Subcutaneous adipose tissue (tissue), 4 donors: ENCODE measurements around the gene PANK4. TPM values are rescaled to one million over a fixed set of nuclear protein-coding genes. Genes with fewer than 3 reads are reported as not detected.

Experiments
- total RNA-seq, 4 donors: library from RNA; depleted of rRNA; stranded (reverse); fragments of >200 nt; gene quantifications; one replicate each; pipeline ENCODE4 v1.1.0, GENCODE V29; 2016
- TF ChIP-seq, protein P1 (sequence below): fragments of 450-650 bp; IDR thresholded peaks from one replicate; pipeline ENCODE4 v1.5.1; 2016; ENCODE audit warnings: low read depth, mild to moderate bottlenecking, control low read depth, antibody characterized with exemption, moderate library complexity

PANK4 gene
- total RNA-seq, 4 donors from 2014 or later, result 11.4 to 24.4 (median 21.7) TPM

DNA sequence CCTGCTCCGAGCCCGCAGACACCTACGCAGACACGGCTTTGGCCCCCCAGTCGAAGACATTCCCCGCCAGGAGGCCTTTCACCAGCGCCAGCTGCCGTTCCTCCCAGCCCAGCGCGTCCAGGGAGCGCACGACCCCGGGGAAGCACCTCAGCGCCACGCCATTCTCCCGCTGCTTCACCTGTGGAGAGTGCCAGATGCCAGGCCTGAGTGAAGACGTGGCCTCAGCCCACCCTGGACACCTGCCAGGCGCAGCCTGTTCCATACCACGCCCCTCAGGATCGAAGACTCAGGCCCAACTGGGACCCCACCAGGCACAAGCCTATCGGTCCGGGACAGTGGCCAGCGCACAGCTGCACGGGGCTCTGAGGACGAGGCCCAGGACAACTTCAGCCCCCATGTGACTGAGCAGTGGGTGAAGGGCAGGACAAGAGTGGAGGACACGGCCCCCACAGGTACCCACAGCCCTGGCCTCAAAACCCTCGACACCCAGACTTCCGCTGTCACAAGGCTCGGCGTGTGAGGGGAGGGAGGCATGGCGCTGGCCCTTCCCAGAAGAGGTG lies 13.5 kb downstream of the PANK4 start:
- TF ChIP-seq, protein P1, sequence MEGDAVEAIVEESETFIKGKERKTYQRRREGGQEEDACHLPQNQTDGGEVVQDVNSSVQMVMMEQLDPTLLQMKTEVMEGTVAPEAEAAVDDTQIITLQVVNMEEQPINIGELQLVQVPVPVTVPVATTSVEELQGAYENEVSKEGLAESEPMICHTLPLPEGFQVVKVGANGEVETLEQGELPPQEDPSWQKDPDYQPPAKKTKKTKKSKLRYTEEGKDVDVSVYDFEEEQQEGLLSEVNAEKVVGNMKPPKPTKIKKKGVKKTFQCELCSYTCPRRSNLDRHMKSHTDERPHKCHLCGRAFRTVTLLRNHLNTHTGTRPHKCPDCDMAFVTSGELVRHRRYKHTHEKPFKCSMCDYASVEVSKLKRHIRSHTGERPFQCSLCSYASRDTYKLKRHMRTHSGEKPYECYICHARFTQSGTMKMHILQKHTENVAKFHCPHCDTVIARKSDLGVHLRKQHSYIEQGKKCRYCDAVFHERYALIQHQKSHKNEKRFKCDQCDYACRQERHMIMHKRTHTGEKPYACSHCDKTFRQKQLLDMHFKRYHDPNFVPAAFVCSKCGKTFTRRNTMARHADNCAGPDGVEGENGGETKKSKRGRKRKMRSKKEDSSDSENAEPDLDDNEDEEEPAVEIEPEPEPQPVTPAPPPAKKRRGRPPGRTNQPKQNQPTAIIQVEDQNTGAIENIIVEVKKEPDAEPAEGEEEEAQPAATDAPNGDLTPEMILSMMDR, result no peak

DNA sequence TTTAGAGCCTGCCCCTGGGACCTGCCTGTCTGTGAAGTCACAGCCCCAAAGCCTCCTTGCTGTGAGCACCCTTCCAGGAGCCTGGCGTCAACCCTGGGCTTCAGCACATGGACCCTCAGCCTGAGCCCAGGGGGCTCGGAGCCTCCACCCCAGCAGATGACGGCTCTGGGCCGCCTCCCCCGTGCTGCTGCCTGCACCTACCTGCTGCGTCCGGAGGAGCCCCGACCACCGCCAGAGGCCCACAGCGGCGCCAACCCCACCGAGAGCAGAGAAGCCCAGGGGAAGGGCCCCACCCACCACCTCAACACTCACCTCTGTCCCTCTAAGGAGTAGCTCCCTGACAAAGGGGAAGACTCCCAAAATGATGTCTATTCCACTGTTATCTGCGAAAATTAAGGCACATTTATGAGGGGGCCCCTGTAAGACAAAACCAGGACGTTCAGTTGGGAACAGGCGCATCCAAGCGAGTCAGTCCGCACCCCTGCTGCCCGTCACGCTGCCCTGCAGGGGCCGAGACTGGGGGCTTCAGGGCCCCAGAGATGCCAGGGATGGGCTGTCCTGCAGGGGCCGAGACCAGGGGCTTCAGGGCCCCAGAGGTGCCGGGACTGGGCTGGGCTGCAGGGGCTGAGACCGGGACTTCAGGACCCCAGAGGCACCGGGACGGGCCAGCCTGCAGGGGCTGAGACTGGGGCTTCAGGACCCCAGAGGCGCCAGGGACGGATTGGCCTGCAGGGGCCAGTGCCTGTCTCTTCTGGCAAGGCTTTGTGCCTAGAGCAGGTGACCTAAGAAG lies 15.8 kb downstream of the PANK4 start:
- TF ChIP-seq, protein P1, result no peak

DNA sequence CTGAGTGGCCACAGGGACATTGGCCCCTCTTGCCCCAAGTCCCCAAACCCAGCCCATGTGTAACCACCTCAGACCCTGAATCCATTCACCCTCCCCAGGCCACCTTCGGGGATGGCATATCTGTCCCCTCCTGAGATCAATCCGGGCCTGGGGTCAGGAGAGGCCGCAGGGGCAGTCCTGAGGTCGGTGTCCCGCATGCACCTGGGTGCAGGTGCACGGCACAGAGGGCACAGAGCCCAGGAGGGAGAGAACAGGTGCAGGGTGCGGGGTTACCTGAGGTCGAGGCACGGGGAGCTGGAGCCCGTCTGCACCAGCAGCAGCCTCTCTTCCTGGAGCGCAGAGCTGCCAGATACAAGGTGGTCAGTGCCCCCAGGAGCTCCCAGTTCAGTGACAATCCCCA lies 16.8 kb downstream of the PANK4 start:
- TF ChIP-seq, protein P1, result no peak

DNA sequence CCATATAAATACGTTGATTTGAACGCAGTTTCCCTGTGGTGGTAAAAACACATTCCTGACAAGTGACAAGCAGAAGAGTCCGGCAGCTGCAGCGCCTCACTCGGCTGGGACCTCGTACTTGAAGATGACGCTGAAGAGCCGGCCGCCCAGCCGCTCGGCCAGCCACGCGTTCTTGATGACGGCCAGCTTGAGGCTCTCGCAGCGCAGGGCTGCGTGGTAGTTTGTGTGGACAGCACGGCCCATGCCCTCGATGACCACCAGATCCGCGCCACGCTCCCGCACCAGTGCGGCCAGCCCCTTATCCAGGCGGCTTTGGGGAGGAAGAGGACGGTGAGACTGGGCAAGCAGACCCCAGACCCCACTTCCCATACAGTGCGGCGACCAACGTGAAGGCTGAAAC lies 17.6 kb downstream of the PANK4 start:
- TF ChIP-seq, protein P1, result no peak

DNA sequence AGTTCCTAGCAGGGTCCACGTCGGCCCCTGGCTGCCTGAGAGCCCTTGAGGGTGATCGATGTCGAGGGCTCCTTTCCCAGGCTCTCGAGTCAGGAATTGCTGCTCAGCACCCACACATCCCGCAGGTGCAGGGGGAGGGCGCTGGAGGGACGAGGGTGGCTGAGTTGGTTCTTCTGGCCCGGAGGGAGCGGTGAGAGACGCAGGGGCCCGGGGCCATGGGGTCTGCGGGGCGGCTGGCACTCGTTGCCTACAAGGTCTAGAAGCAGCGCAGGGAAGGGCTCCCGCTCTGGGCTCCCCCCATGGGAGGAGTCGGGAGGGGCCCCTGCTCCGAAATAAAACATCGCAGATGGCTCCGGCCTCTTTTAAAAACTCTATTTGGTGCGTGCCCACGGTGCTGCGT lies 18.2 kb downstream of the PANK4 start:
- TF ChIP-seq, protein P1, result no peak

DNA sequence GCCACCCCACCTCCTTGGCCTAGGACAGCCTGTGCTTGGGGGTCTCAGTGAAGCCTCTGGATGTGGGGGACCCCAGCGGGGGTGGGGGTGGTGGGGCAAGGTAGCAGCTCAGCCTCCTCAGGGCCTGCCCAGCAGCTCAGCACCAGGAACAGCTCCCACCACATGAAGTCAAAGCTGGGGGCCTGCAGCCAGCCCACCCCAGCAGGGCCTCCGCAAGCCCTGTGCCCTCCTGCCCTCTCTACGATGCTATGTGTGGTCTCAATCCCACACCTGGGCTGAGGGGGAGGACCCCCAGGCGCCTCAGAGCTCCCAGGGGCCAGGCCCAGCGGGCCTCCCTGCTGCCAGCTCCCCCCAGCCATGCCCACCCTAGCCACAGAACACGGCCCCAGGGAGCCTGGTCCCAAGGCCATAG lies 18.6 kb downstream of the PANK4 start:
- TF ChIP-seq, protein P1, result no peak

DNA sequence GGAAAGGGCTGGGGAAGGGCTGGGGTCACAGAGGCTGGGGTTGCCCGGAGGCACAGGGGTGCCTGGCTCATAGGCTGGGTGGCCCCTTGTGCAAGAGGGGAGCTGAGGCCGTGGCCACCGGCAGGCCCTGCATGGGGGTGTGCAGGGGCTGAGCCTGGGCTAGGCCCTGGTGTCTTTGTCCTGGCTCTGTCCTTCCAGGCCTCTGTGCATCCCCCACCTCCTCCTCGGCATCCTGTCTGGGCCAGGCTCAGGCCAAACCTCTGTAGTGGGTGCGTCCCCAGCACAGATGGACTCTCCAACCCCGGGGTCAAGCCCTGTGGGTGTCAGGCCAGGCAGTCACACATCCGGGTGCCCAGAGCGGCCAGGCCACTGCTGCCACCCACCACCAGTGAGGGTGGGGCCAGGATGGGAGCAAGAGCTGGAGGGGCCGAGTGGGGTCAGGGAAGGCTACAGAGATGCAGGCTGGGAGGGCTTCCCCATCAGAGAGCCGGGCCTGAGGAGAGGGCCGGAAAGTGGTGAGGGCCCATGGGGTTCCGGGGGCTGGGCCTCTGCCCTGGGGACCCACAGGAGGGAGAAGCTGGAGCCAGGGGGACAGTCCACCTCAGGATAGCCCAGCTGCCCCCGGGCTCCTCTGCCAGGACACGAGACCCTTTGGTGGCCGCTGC lies 19.4 kb downstream of the PANK4 start:
- TF ChIP-seq, protein P1, result no peak
